Measurements from ENCODE around the gene ARID5A. TPM values are rescaled to one million over a fixed set of nuclear protein-coding genes. Genes with fewer than 3 reads are reported as not detected.

ARID5A gene
- polyA plus RNA-seq, 3 donors, result 27.8 to 38.8 (median 37.7) TPM

- WGBS (ENCODE audit: insufficient coverage), result 91% methylated on average over 4 of the region's 9 CpGs
- Mint-ChIP-seq H3K36me3 (peaks cover 40 to 49% of the 10 kb centered on the region in 2 donors), H3K27ac (peak overlapping the region; percentile 90 to 97 (median 94)), H3K4me1 (peaks cover 38% of the 10 kb centered on the region), H3K27me3 (ENCODE audit: low read depth in 3 of 3) (peaks cover 0 to 5% (median 0%) of the 10 kb centered on the region in 3 donors), H3K9me3 (peaks cover 0 to 4% (median 0%) of the 10 kb centered on the region in 7 donors), H3K4me3 (peak overlapping the region; percentile 95 to 96)
- H3K9ac ChIP-seq (ENCODE audit: insufficient read depth, low read length, poor library complexity, severe bottlenecking), result no peak overlapping the region
- no peak overlapping the region for H2AFZ ChIP-seq (ENCODE audit: insufficient read depth, low read depth, low read length, poor library complexity, severe bottlenecking)
- H3K4me2 ChIP-seq (replicated peaks; ENCODE audit: extremely low read depth, low read length, poor library complexity, severe bottlenecking), result peak overlapping the region; percentile 90
- H3K36me3 ChIP-seq (replicated peaks in 1 of 2; ENCODE audit: control insufficient read depth in 1 of 2, insufficient read depth in 2 of 2, low read length in 2 of 2), result peaks cover 3 to 42% of the 10 kb centered on the region in 2 donors
- no peak for TF ChIP-seq CTCF (IDR thresholded peaks at IDR 0.05)
- H3K4me3 ChIP-seq (replicated peaks in 1 of 3; ENCODE audit: low read depth in 2 of 3, low read length in 3 of 3), result peak overlapping the region in 1 of 3 experiments; percentile 88
- peaks cover 69% of the 10 kb centered on the region for H3K79me2 ChIP-seq (ENCODE audit: insufficient read depth, low read length)
- DNase-seq, result peak in 1 of 3 donors; percentile 3
- H3K9me3 ChIP-seq (replicated peaks in 1 of 2; ENCODE audit: control insufficient read depth in 1 of 2, insufficient read depth in 1 of 2, low read length in 2 of 2), result no peaks in the 10 kb centered on the region
- intact Hi-C loops (cut with micrococcal nuclease), result loop anchor here (5.0 to 10.0 kb wide), 2 partner anchors 98 to 395 kb away; partner anchors contain the start of genes DUSP2 (in 2 of the 2) and KANSL3 (in 1 of the 2)
- peaks cover 67% of the 10 kb centered on the region for H4K20me1 ChIP-seq (ENCODE audit: insufficient read depth, low read length)
- peak overlapping the region in 1 of 2 donors; percentile 94 for H3K27ac ChIP-seq (ENCODE audit: low read depth in 1 of 2, low read length in 2 of 2)
- no peaks in the 10 kb centered on the region for H3K27me3 ChIP-seq (ENCODE audit: control insufficient read depth in 2 of 2, insufficient read depth in 2 of 2, low read length in 2 of 2)
- H3K4me1 ChIP-seq (ENCODE audit: control insufficient read depth in 1 of 2, insufficient read depth in 2 of 2, low read length in 2 of 2), result peaks cover 37 to 55% of the 10 kb centered on the region in 2 donors
These were observed 2.8 kb downstream of the ARID5A start for GRCh38 chr2:96539215-96539920.

- whole genome bisulfite sequencing (ENCODE audit: insufficient coverage), result 100% methylated on average over 1 of the region's 5 CpGs
These were observed 3.6 kb downstream of the ARID5A start for GRCh38 chr2:96540136-96540535.

More at GRCh38 chr2:96540136-96540535, 3.6 kb downstream of the ARID5A start:
- Mint-ChIP-seq H3K27me3 (ENCODE audit: low read depth in 3 of 3) (peaks cover 0 to 5% (median 0%) of the 10 kb centered on the region in 3 donors), H3K36me3 (peaks cover 45 to 54% of the 10 kb centered on the region in 2 donors), H3K4me1 (peaks cover 30% of the 10 kb centered on the region), H3K27ac (peak overlapping the region in 3 of 7 donors; percentile 21 to 95 (median 94)), H3K9me3 (peaks cover 0 to 4% (median 0%) of the 10 kb centered on the region in 7 donors), H3K4me3 (no peak overlapping the region)
- peaks cover 29 to 47% of the 10 kb centered on the region in 2 donors for H3K4me1 ChIP-seq (ENCODE audit: control insufficient read depth in 1 of 2, insufficient read depth in 2 of 2, low read length in 2 of 2)
- peaks cover 76% of the 10 kb centered on the region for H3K79me2 ChIP-seq (ENCODE audit: insufficient read depth, low read length)
- H3K27me3 ChIP-seq (ENCODE audit: control insufficient read depth in 2 of 2, insufficient read depth in 2 of 2, low read length in 2 of 2), result no peaks in the 10 kb centered on the region
- peak in 1 of 3 donors; percentile 2 for DNase-seq
- no peak overlapping the region for H3K4me2 ChIP-seq (replicated peaks; ENCODE audit: extremely low read depth, low read length, poor library complexity, severe bottlenecking)
- H3K9ac ChIP-seq (ENCODE audit: insufficient read depth, low read length, poor library complexity, severe bottlenecking), result no peak overlapping the region
- peaks cover 75% of the 10 kb centered on the region for H4K20me1 ChIP-seq (ENCODE audit: insufficient read depth, low read length)
- no peak for TF ChIP-seq CTCF (IDR thresholded peaks at IDR 0.05)
- H2AFZ ChIP-seq (ENCODE audit: insufficient read depth, low read depth, low read length, poor library complexity, severe bottlenecking), result no peak overlapping the region
- no peaks in the 10 kb centered on the region for H3K9me3 ChIP-seq (replicated peaks in 1 of 2; ENCODE audit: control insufficient read depth in 1 of 2, insufficient read depth in 1 of 2, low read length in 2 of 2)
- peaks cover 3 to 49% of the 10 kb centered on the region in 2 donors for H3K36me3 ChIP-seq (replicated peaks in 1 of 2; ENCODE audit: control insufficient read depth in 1 of 2, insufficient read depth in 2 of 2, low read length in 2 of 2)
- no peak overlapping the region for H3K4me3 ChIP-seq (replicated peaks in 1 of 3; ENCODE audit: low read depth in 2 of 3, low read length in 3 of 3)
- H3K27ac ChIP-seq (ENCODE audit: low read depth in 1 of 2, low read length in 2 of 2), result no peak overlapping the region
- intact Hi-C loops (cut with micrococcal nuclease), result no loop called here
